Left lung (tissue), 14 donors: ENCODE data around the gene BUD23. TPM values are rescaled to one million over a fixed set of nuclear protein-coding genes. Genes with fewer than 3 reads are reported as not detected.

Experiments
- ATAC-seq: fragments of 200-7000 bp; cut with Tn5 transposase; one replicate; pipeline ENCODE4 v1.9.1; 2020; ENCODE audit warnings: moderate library complexity
- DNase-seq, 4 donors: peaks; one replicate each; pipeline ENCODE4 v3.0.0-alpha.2; 2013 to 2020
- H3K27ac ChIP-seq, 2 donors: fragments of 200-600 bp; sonication (generic) in 1 of 2; one replicate each; pipeline versions ENCODE4 v1.5.0 to v1.8.0; 2020 to 2021
- H3K27me3 ChIP-seq, 2 donors: fragments of 200-600 bp; sonication (generic) in 1 of 2; one replicate each; pipeline versions ENCODE4 v1.5.0 to v1.8.0; 2020 to 2021
- H3K36me3 ChIP-seq, 2 donors: fragments of 200-600 bp; sonication (generic) in 1 of 2; one replicate each; pipeline versions ENCODE4 v1.5.0 to v1.8.0; 2020 to 2021
- H3K4me1 ChIP-seq, 2 donors: fragments of 200-600 bp; one replicate each; pipeline ENCODE4 v1.8.0; 2021
- H3K4me3 ChIP-seq, 2 donors: fragments of 200-600 bp; sonication (generic) in 1 of 2; one replicate each; pipeline versions ENCODE4 v1.5.0 to v1.8.0; 2020 to 2021; ENCODE audit warnings: mild to moderate bottlenecking in 1 of 2
- H3K9me3 ChIP-seq, 2 donors: fragments of 200-600 bp; sonication (generic) in 1 of 2; one replicate each; pipeline versions ENCODE4 v1.5.0 to v1.8.0; 2020 to 2021
- CTCF ChIP-seq, 2 donors: fragments of 200-600 bp; sonication (generic) in 1 of 2; IDR thresholded peaks; one replicate each; pipeline versions ENCODE4 v1.5.0 to v1.8.0; 2021; ENCODE audit warnings: antibody characterized with exemption in 2 of 2
- intact Hi-C, 2 donors: fragments of 100-400 bp; cut with DNase I; formaldehyde crosslinking; loops; one replicate each; pipeline versions ENCODE4 v1.11.2 to v1.14.2; 2022
- long read RNA-seq, 12 donors: library from polyadenylated mRNA in 2 of 12; unstranded in 2 of 12; transcript quantifications; one replicate each; pipeline ENCODE4 v2.0.0 and lab custom pipeline, GENCODE V29; 2019 to 2026
- polyA plus RNA-seq, 6 donors: library from polyadenylated mRNA; unstranded; fragments of 120-200 nt; gene quantifications; one replicate each; pipeline ENCODE4 v1.2.1, GENCODE V29; 2013; ENCODE audit not compliant: insufficient read length in 6 of 6
- total RNA-seq, 2 donors: library from RNA; stranded (reverse); fragmentation: NEBNext Ultra II Directional; extraction: Animal tissue kit (Norgen Biotek cat#: 25700); gene quantifications; one replicate each; pipeline ENCODE4 v1.2.1, GENCODE V29; 2021
- donor health status: DM: no; HTN: yes; CAD: no.
- donor health status: DM: no; HTN: no; CAD: no.

BUD23 gene
- total RNA-seq (10 to 100 TPM; 44.6 to 66.3 TPM), polyA plus RNA-seq (10 to 100 TPM; 73.9 to 95.0 (median 80.2) TPM)
- long read RNA-seq, donor 1, transcript BUD23-215 (2 exons, 3,886 nt), result minor isoform, 8 of 82 reads
- long read RNA-seq, donor 1, transcript BUD23-201 (12 exons, 1,230 nt), result major isoform, 14 of 82 reads
- long read RNA-seq, donor 1, partial matches to known transcripts, result 59 of 82 reads
- long read RNA-seq, donor 1, other reads (novel, unspliced or antisense), result 0 of 82 reads
- long read RNA-seq, donor 2, transcript BUD23-201 (12 exons, 1,230 nt), result major isoform, 15 of 19 reads
- long read RNA-seq, donor 2, partial matches to known transcripts, result 0 of 19 reads
- long read RNA-seq, donor 2, other reads (novel, unspliced or antisense), result 0 of 19 reads
- long read RNA-seq, donor 3, transcript BUD23-201 (12 exons, 1,230 nt), result major isoform, 14 of 22 reads
- long read RNA-seq, donor 3, partial matches to known transcripts, result 6 of 22 reads
- long read RNA-seq, donor 3, other reads (novel, unspliced or antisense), result 0 of 22 reads
- long read RNA-seq, donor 4, transcript BUD23-201 (12 exons, 1,230 nt), result major isoform, 71 of 87 reads
- long read RNA-seq, donor 4, partial matches to known transcripts, result 5 of 87 reads
- long read RNA-seq, donor 4, other reads (novel, unspliced or antisense), result 4 of 87 reads
- long read RNA-seq, donor 5, transcript BUD23-201 (12 exons, 1,230 nt), result major isoform, 9 of 27 reads
- long read RNA-seq, donor 5, partial matches to known transcripts, result 13 of 27 reads
- long read RNA-seq, donor 5, other reads (novel, unspliced or antisense), result 0 of 27 reads
- long read RNA-seq, donor 6, transcript BUD23-215 (2 exons, 3,886 nt), result minor isoform, 5 of 33 reads
- long read RNA-seq, donor 6, transcript BUD23-201 (12 exons, 1,230 nt), result major isoform, 15 of 33 reads
- long read RNA-seq, donor 6, partial matches to known transcripts, result 13 of 33 reads
- long read RNA-seq, donor 6, other reads (novel, unspliced or antisense), result 0 of 33 reads
- long read RNA-seq, donor 7, transcript BUD23-201 (12 exons, 1,230 nt), result major isoform, 16 of 33 reads
- long read RNA-seq, donor 7, partial matches to known transcripts, result 15 of 33 reads
- long read RNA-seq, donor 7, other reads (novel, unspliced or antisense), result 0 of 33 reads
- long read RNA-seq, donor 8, transcript BUD23-201 (12 exons, 1,230 nt), result major isoform, 10 of 28 reads
- long read RNA-seq, donor 8, partial matches to known transcripts, result 17 of 28 reads
- long read RNA-seq, donor 8, other reads (novel, unspliced or antisense), result 0 of 28 reads
- long read RNA-seq, donor 9, result 0 reads
- long read RNA-seq, donor 10, transcript BUD23-201 (12 exons, 1,230 nt), result major isoform, 169 of 193 reads
- long read RNA-seq, donor 10, partial matches to known transcripts, result 5 of 193 reads
- long read RNA-seq, donor 10, other reads (novel, unspliced or antisense), result 17 of 193 reads
- long read RNA-seq, donor 11, transcript BUD23-215 (2 exons, 3,886 nt), result minor isoform, 8 of 53 reads
- long read RNA-seq, donor 11, transcript BUD23-201 (12 exons, 1,230 nt), result major isoform, 15 of 53 reads
- long read RNA-seq, donor 11, partial matches to known transcripts, result 17 of 53 reads
- long read RNA-seq, donor 11, other reads (novel, unspliced or antisense), result 13 of 53 reads
- long read RNA-seq, donor 12, transcript BUD23-201 (12 exons, 1,230 nt), result major isoform, 22 of 42 reads
- long read RNA-seq, donor 12, partial matches to known transcripts, result 14 of 42 reads
- long read RNA-seq, donor 12, other reads (novel, unspliced or antisense), result 0 of 42 reads

GRCh38 chr7:73683056-73683787 lies at the start of gene BUD23, which contains the start of gene DNAJC30:
Gene BUD23 (plus strand): TSS chr7:73683597. CDS start chr7:73683626, 29 bp downstream.
Gene DNAJC30 (minus strand): TSS chr7:73683453. CDS start chr7:73683423, 30 bp downstream.
- peaks cover 21 to 36% of the 10 kb centered on the region in 2 donors for H3K4me1 ChIP-seq
- intact Hi-C loops, result no loop called here
- no peak for TF ChIP-seq CTCF (IDR thresholded peaks at IDR 0.05)

GRCh38 chr7:73633844-73634243 lies 49.6 kb upstream of the BUD23 start:
- intact Hi-C loops, result no loop called here
- no peak overlapping the region for H3K27ac ChIP-seq
- DNase-seq (no peak), ATAC-seq (no peak)
- no peak overlapping the region for H3K4me3 ChIP-seq
- H3K9me3 ChIP-seq, result no peaks in the 10 kb centered on the region
- H3K4me1 ChIP-seq, result no peaks in the 10 kb centered on the region
- TF ChIP-seq CTCF (IDR thresholded peaks at IDR 0.05), result no peak
- peaks cover 0 to 55% of the 10 kb centered on the region in 2 donors for H3K27me3 ChIP-seq
- no peaks in the 10 kb centered on the region for H3K36me3 ChIP-seq

More at GRCh38 chr7:73683056-73683787, at the start of gene BUD23, which contains the start of gene DNAJC30:
- H3K27me3 ChIP-seq, result no peaks in the 10 kb centered on the region
- DNase-seq (peak; percentile 91 to 97 (median 96)), ATAC-seq (peak; percentile 96)
- peak within 1 kb of the TSS; percentile 86 to 99 for H3K4me3 ChIP-seq
- H3K27ac ChIP-seq, result peak within 1 kb of the TSS; percentile 79 to 84
- no peaks in the 10 kb centered on the region for H3K9me3 ChIP-seq
- peaks cover 0 to 23% of the 10 kb centered on the region in 2 donors for H3K36me3 ChIP-seq

- peaks cover 0 to under 1% of the 10 kb centered on the region in 2 donors for H3K9me3 ChIP-seq
- H3K27me3 ChIP-seq, result peaks cover 0 to 40% of the 10 kb centered on the region in 2 donors
- ATAC-seq (no peak), DNase-seq (no peak)
- H3K4me3 ChIP-seq, result no peak overlapping the region
- TF ChIP-seq CTCF (IDR thresholded peaks at IDR 0.05), result no peak
- no peaks in the 10 kb centered on the region for H3K4me1 ChIP-seq
- intact Hi-C loops, result no loop called here
- no peaks in the 10 kb centered on the region for H3K36me3 ChIP-seq
- no peak overlapping the region for H3K27ac ChIP-seq
Observed at GRCh38 chr7:73635428-73636200, 47.8 kb upstream of the BUD23 start.
